ENCODE data around the gene STK38.
"Not testable (repeated sequence)": the region's sequence is repeated elsewhere in the genome, so short reads cannot be mapped to it uniquely, and the experiment has no call there.

DNA sequence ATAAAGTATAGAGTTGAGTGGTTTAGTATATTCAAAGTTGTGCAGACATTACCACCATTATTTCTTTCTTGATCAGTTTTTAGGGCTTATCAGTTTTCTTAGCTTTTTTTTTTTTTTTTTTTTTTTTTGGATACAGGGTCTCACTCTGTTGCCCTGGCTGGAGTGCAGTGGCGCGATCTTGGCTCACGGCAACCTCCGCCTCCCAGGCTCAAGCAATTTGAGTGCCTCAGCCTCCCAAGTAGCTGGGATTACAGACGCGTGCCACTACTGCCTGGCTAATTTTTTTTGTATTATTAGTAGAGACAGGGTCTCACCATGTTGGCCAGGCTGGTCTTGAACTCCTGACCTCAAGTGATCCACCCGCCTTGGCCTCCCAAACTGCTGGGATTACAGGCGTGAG is 94.4 kb downstream of the STK38 start:
- not testable (repeated sequence) for TF ChIP-seq POLR2A (IDR thresholded peaks at IDR 0.05); POLR2AphosphoS5 (IDR thresholded peaks at IDR 0.05; ENCODE audit: insufficient read depth in 1 of 2, low read depth in 1 of 2)

Measured in vagina (tissue), 2 donors.